SK-N-SH treated with all-trans-retinoic acid at 6 μM for 48 hours (cell line): Measurements from ENCODE around the gene PTPRG.

Source experiments
- ARNTL ChIP-seq: fragments of 450-650 bp; formaldehyde crosslinking; IDR thresholded peaks from 2 replicates; pipeline ENCODE4 v1.5.0; 2020; ENCODE audit warnings: low read depth, mild to moderate bottlenecking, moderate library complexity, borderline replicate concordance
- BACH2 ChIP-seq: fragments of 250-450 bp; sonication (Bioruptor Pico); IDR thresholded peaks from 2 replicates; pipeline ENCODE4 v1.9.0; 2021; ENCODE audit warnings: mild to moderate bottlenecking, borderline replicate concordance
- ESRRG ChIP-seq: fragments of 250-450 bp; sonication (Bioruptor Pico); IDR thresholded peaks from 2 replicates; pipeline ENCODE4 v1.6.1; 2021; ENCODE audit warnings: mild to moderate bottlenecking
- ZFP3 ChIP-seq: fragments of 250-450 bp; sonication (Bioruptor Pico); IDR thresholded peaks from 2 replicates; pipeline ENCODE4 v1.5.0; 2020; ENCODE audit warnings: mild to moderate bottlenecking, moderate library complexity

DNA sequence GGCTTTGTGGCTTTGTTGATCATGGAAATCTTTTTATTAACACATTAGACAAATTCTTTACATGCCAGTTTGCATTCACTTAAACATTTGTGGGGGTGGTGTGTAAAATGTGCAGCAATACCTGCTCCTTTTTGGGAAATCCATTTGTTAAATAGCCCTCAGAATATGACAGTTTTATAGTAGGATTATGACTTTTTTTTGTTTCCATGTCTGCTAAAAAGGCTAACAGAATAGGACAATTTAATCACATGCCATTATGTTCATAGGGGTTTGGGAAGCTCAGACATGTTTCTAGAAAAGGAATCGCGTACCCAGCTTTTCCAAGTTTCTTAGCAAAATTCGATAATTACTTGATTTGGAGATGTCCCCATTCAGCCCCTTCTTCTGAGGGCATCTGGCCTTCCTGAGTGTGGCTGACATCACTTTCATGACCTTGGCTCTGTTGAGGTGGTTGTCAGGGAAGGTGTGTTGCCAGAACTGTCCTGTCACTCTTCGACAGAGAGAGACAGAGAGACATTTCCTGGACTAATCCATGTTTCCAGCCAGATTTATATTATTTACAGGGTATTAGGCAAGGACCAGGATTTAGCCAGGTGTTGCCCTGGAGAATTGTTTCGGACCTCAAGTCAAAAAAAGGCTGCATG is 126.4 kb downstream of the PTPRG start:
- TF ChIP-seq BACH2 (CRISPR knock-in tag) (no peak), ARNTL (CRISPR knock-in tag) (no peak), ZFP3 (no peak), ESRRG (no peak)
